ENCODE data around the gene PPP1R3E. TPM values are rescaled to one million over a fixed set of nuclear protein-coding genes. Genes with fewer than 3 reads are reported as not detected.

Gene PPP1R3E
- total RNA-seq, 2 donors from 2014 or later, result 8.7 TPM

GRCh38 chr14:23310546-23310945, 7.9 kb upstream of the PPP1R3E start:
- TF ChIP-seq, protein P1, sequence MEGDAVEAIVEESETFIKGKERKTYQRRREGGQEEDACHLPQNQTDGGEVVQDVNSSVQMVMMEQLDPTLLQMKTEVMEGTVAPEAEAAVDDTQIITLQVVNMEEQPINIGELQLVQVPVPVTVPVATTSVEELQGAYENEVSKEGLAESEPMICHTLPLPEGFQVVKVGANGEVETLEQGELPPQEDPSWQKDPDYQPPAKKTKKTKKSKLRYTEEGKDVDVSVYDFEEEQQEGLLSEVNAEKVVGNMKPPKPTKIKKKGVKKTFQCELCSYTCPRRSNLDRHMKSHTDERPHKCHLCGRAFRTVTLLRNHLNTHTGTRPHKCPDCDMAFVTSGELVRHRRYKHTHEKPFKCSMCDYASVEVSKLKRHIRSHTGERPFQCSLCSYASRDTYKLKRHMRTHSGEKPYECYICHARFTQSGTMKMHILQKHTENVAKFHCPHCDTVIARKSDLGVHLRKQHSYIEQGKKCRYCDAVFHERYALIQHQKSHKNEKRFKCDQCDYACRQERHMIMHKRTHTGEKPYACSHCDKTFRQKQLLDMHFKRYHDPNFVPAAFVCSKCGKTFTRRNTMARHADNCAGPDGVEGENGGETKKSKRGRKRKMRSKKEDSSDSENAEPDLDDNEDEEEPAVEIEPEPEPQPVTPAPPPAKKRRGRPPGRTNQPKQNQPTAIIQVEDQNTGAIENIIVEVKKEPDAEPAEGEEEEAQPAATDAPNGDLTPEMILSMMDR (IDR thresholded peaks at IDR 0.05), result no peak
- H3K4me1 ChIP-seq (ENCODE audit: control insufficient read depth in 1 of 2, low read depth in 2 of 2), result peaks cover 22 to 39% of the 10 kb centered on the region in 2 donors
- H3K36me3 ChIP-seq, result peaks cover 16% of the 10 kb centered on the region
- no peaks in the 10 kb centered on the region for H3K27me3 ChIP-seq (replicated peaks; ENCODE audit: insufficient read depth)
- no peak overlapping the region for H3K4me3 ChIP-seq
- H3K27ac ChIP-seq, result no peak overlapping the region
- ATAC-seq (ENCODE audit: insufficient number of reproducible peaks, low FRiP score, low read depth) (no peak), DNase-seq (ENCODE audit: low spot score) (no peak)
- no peaks in the 10 kb centered on the region for H3K9me3 ChIP-seq

- ATAC-seq (ENCODE audit: insufficient number of reproducible peaks, low FRiP score, low read depth), result no peak
- no peak overlapping the region for H3K4me3 ChIP-seq
- H3K36me3 ChIP-seq, result peaks cover 16% of the 10 kb centered on the region
- H3K9me3 ChIP-seq, result no peaks in the 10 kb centered on the region
- no peak for DNase-seq (ENCODE audit: low spot score)
- no peaks in the 10 kb centered on the region for H3K27me3 ChIP-seq (replicated peaks; ENCODE audit: insufficient read depth)
- TF ChIP-seq, protein P1 (IDR thresholded peaks at IDR 0.05), result no peak
- H3K4me1 ChIP-seq (ENCODE audit: control insufficient read depth in 1 of 2, low read depth in 2 of 2), result peaks cover 22 to 39% of the 10 kb centered on the region in 2 donors
- no peak overlapping the region for H3K27ac ChIP-seq
Observed at GRCh38 chr14:23308721-23309445, 6.2 kb upstream of the PPP1R3E start.

DNA sequence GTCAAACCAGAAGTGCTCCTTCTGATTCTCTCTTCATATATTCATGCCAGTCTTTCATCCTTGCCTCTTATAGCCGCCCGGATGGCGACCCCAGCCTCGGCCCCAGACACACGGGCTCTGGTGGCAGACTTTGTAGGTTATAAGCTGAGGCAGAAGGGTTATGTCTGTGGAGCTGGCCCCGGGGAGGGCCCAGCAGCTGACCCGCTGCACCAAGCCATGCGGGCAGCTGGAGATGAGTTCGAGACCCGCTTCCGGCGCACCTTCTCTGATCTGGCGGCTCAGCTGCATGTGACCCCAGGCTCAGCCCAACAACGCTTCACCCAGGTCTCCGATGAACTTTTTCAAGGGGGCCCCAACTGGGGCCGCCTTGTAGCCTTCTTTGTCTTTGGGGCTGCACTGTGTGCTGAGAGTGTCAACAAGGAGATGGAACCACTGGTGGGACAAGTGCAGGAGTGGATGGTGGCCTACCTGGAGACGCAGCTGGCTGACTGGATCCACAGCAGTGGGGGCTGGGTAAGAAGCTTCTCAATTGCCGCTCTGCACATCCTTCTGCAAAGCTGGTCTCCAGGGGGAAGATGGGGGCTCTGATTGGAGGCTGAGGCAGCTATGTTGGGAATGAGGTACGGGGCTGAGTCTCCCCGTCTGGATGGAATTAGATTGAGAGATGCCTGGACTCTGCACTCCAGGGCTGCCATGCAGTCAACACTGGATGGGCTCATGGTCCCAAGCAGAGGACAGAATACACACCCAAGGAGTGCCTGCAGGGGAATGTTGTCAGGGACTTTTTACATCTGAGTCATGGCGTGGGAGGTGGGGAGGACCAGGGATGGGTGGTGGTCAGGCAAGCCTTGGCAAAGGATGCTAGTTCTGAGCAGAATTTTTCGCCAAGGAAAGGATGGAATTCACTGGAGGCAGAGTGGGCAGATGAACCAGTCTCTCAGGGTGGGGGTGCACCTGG, 5.3 kb upstream of the PPP1R3E start:
- ATAC-seq (ENCODE audit: insufficient number of reproducible peaks, low FRiP score, low read depth) (no peak), DNase-seq (ENCODE audit: low spot score) (no peak)
- Histone ChIP-seq H3K4me3 (peak overlapping the region; percentile 82), H3K27me3 (replicated peaks; ENCODE audit: insufficient read depth) (no peaks in the 10 kb centered on the region), H3K4me1 (ENCODE audit: control insufficient read depth in 1 of 2, low read depth in 2 of 2) (peaks cover 22 to 43% of the 10 kb centered on the region in 2 donors), H3K27ac (peak overlapping the region; percentile 86 to 95), H3K36me3 (peaks cover 16% of the 10 kb centered on the region), H3K9me3 (no peaks in the 10 kb centered on the region)
- TF ChIP-seq, protein P1 (IDR thresholded peaks at IDR 0.05), result no peak

- ATAC-seq (ENCODE audit: insufficient number of reproducible peaks, low FRiP score, low read depth), result no peak
- Histone ChIP-seq H3K9me3 (no peaks in the 10 kb centered on the region), H3K36me3 (peaks cover 15% of the 10 kb centered on the region), H3K4me3 (peak overlapping the region; percentile 82), H3K27ac (peak overlapping the region; percentile 86 to 95), H3K27me3 (replicated peaks; ENCODE audit: insufficient read depth) (no peaks in the 10 kb centered on the region), H3K4me1 (ENCODE audit: control insufficient read depth in 1 of 2, low read depth in 2 of 2) (peaks cover 22 to 47% of the 10 kb centered on the region in 2 donors)
- TF ChIP-seq, protein P1 (IDR thresholded peaks at IDR 0.05), result no peak
- no peak for DNase-seq (ENCODE audit: low spot score)
Observed at GRCh38 chr14:23307146-23307530, 4.5 kb upstream of the PPP1R3E start.

Measured in thoracic aorta (tissue), 2 donors.